Activated CD4-positive, alpha-beta memory T cell treated with anti-CD3 and anti-CD28 coated beads for 36 hours (primary cell): Measurements from ENCODE around the gene CFC1. TPM values are rescaled to one million over a fixed set of nuclear protein-coding genes. Genes with fewer than 3 reads are reported as not detected.
"Not testable (repeated sequence)": the region's sequence is repeated elsewhere in the genome, so short reads cannot be mapped to it uniquely, and the experiment has no call there.

Experiments
- CTCF ChIA-PET: fragments of 350-600 bp; sonication (Branson Sonifier 250); formaldehyde crosslinking; loops from one replicate; lab custom pipeline; 2021; ENCODE audit warnings: antibody characterized with exemption, inconsistent platforms; lab: Charles Lee
- POLR2A ChIA-PET: fragments of 350-600 bp; sonication (Branson Sonifier 250); formaldehyde crosslinking; loops from one replicate; lab custom pipeline; 2021; ENCODE audit warnings: antibody characterized with exemption; lab: Charles Lee
- DNase-seq: peaks from one replicate; pipeline ENCODE4 v3.0.0-alpha.2; 2020
- H3K27ac Mint-ChIP-seq: one replicate; pipeline ENCODE4 v1.8.0; 2021; ENCODE audit warnings: mixed read lengths
- H3K27me3 Mint-ChIP-seq: one replicate; pipeline ENCODE4 v1.8.0; 2021; ENCODE audit warnings: mixed read lengths
- H3K36me3 Mint-ChIP-seq: one replicate; pipeline ENCODE4 v1.8.0; 2021; ENCODE audit warnings: mixed read lengths
- H3K4me1 Mint-ChIP-seq: one replicate; pipeline ENCODE4 v1.8.0; 2021; ENCODE audit warnings: low read depth, mixed read lengths
- H3K4me3 Mint-ChIP-seq: one replicate; pipeline ENCODE4 v1.8.0; 2021; ENCODE audit warnings: mild to moderate bottlenecking, mixed read lengths
- H3K9me3 Mint-ChIP-seq: one replicate; pipeline ENCODE4 v1.8.0; 2021; ENCODE audit warnings: mixed read lengths
- intact Hi-C: fragments of 100-400 bp; cut with micrococcal nuclease; formaldehyde crosslinking; loops from one replicate; pipeline ENCODE4 v1.15.1; 2023
- total RNA-seq, 2 experiments: library from RNA; stranded (reverse); gene quantifications; one replicate each; pipeline ENCODE4 v1.2.3, GENCODE V29; 2021

CFC1 gene
- total RNA-seq, 2 experiments from 2014 or later, result not detected

DNA sequence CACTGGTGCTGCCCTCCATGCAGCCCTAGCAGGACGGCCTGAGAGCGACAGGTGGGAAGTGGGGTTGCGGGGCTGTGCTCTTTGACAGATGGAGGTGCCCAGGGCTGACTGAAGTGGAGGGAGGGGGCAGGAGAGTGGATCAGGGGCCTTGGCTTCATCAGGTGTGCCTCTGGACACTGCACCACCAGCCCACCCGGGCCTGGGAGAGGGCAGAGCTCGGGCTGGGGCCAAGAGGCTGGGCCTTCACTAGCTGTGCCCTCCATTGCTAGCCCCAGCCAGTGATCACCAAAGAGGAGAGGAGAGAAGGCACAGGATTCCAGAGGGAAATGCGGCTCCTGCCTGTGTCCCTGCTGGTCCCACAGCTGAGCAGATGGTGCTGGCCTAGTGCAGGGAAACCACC is 2.6 kb downstream of the CFC1 start:
- POLR2A ChIA-PET, intact Hi-C loops, DNase-seq, H3K27me3 Mint-ChIP-seq, H3K9me3 Mint-ChIP-seq, H3K4me1 Mint-ChIP-seq, CTCF ChIA-PET, H3K36me3 Mint-ChIP-seq, H3K27ac Mint-ChIP-seq, H3K4me3 Mint-ChIP-seq: not testable (repeated sequence)

DNA sequence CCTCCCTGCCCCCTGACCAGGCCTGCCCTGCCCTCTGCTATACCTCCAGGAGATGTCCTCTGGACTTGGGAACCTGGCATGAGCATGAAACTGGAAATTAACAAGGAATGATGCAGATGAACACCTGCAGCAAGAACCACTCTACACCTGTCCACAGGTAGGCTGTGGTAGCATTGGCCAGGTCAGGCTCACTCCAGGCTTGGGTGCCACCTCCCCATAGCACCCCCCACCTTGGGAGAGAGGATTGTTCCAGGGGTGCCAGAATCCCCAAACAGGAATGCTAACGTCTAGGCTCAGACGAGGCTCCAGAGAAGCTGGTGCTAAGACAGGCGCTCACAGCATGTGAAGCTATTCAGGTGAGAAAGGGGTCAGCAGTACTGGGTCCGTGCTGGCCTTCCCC is 5.4 kb downstream of the CFC1 start:
- H3K4me1 Mint-ChIP-seq, POLR2A ChIA-PET, H3K27me3 Mint-ChIP-seq, H3K36me3 Mint-ChIP-seq, H3K4me3 Mint-ChIP-seq, H3K27ac Mint-ChIP-seq, CTCF ChIA-PET, DNase-seq, intact Hi-C loops, H3K9me3 Mint-ChIP-seq: not testable (repeated sequence)

DNA sequence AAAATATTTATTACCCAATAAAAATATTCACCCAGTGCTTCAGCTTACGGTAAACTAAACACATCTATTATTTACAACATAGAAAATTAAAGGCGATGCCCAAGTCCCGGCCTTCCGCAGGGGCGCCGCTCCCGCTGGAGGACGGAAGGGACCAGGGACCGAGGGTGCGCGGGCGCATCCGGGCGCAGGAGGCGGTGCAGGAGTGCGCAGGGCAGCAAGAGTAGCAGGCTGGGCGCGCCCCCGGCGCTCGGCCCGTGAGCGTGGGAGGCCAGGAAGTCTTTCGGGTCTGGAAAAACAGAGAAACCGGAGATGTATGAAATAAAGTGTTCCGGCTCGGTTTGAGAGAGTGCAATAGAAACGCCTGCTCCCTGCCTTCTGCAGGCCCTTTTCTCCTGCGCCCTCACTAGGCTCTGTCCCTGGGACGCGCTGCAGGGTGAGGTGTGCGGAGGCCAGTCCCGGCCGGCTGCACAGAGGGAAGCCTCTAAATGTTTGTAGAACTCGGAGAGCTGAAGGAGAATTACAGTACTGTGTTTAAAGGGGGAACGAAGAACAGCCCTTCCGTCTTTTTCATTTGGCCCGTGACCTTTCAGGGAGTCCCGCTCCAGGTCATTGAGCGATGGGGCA is 6.5 kb downstream of the CFC1 start:
- CTCF ChIA-PET, H3K4me3 Mint-ChIP-seq, H3K4me1 Mint-ChIP-seq, POLR2A ChIA-PET, intact Hi-C loops, H3K9me3 Mint-ChIP-seq, H3K27ac Mint-ChIP-seq, H3K36me3 Mint-ChIP-seq, DNase-seq, H3K27me3 Mint-ChIP-seq: not testable (repeated sequence)

DNA sequence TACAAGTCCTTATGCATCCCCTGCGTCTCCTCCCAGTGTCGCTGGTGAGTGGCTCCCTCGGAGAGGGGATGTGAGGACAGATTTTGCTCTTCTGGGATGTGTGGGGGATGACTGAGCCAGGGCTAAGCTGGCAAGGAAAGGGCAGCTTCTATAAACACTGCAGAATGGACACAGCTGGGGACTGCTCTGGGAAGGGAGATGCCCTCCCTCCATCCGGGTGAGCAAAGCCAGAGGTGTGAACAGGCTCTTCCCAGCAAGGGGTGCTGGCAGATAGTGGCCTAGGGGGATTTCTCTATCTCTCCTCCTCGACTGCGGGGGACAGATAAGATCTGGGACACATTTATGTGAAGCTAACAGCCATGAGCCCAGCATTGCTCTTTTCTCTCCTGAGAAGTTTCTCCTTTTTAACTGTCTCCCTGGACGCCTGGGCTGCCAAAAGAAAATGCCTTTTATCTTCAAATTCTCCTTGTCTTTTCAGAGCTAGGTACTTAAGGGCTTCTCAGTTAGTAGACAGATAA is 8.5 kb downstream of the CFC1 start:
- H3K9me3 Mint-ChIP-seq, H3K27ac Mint-ChIP-seq, POLR2A ChIA-PET, H3K4me3 Mint-ChIP-seq, DNase-seq, intact Hi-C loops, H3K27me3 Mint-ChIP-seq, CTCF ChIA-PET, H3K36me3 Mint-ChIP-seq, H3K4me1 Mint-ChIP-seq: not testable (repeated sequence)

DNA sequence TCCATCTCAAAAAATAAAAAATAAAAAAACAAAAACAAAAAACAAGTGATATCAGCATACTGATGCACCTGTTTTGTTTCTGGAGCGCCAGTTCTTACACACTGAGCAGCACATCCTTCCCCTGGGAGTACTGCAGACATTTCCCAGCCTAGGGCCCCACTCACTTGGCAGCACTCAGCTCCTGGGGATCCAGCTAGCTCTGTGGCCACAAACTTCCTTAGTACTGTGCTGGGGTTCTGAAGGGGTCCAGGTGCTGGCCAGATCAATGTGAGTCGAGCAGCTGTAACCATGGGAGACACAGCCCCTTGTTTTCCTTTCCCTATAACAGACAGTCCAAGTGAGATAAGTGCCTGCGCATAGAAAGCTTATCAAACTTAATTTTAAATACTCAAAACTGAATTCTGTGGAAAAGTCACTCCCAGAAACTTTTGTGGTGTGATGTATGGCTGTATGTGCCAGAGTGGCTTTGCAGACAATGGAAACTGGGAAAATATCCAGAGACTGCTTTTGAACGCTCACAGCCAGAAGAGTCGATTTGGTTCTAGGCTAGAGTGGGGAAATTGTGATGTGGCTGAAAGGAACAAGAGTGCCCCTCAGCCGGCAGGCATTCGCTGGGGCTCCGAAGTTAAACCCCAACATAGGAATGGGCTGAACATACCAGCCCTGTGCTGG is 9.1 kb downstream of the CFC1 start:
- H3K4me1 Mint-ChIP-seq, CTCF ChIA-PET, H3K9me3 Mint-ChIP-seq, H3K4me3 Mint-ChIP-seq, H3K27ac Mint-ChIP-seq, DNase-seq, POLR2A ChIA-PET, H3K36me3 Mint-ChIP-seq, intact Hi-C loops, H3K27me3 Mint-ChIP-seq: not testable (repeated sequence)

DNA sequence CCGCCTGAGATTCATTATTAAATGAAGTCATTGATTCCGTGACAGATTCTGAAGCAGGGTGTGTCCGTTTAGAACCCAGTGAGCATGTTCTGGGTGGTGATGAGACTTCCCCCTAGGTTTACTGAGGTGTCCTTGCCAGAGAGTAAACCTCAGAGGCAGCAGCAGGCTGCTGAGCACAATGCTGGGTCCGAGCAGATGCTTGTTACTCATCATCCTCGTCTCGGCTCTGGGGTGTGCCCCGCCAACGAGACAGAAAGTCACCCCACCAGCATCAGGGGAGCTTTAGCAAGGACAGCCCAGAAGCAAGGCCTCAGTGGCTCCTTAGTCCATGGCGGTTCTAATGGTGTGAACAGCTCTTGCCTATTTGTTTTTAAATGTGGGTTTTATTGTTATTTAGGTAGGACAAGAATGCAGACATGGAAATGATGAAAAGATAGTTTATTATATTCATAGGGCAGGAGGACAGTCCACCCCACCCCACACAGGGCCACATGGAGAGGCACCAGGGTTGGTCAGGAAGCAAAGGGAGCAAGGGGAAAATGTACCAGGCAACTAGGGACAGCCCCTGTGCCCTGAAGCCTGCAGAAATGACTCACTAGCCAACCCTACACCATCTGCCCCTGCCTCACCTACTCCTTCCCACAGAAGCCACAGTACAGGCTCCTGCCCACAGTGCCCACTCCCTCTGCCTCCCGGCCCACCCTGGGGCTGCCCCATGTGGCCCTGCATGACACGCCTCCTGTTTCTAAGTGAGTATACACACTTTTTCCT is 10.5 kb downstream of the CFC1 start:
- H3K4me3 Mint-ChIP-seq, H3K36me3 Mint-ChIP-seq, CTCF ChIA-PET, POLR2A ChIA-PET, H3K27me3 Mint-ChIP-seq, H3K4me1 Mint-ChIP-seq, H3K9me3 Mint-ChIP-seq, H3K27ac Mint-ChIP-seq, intact Hi-C loops: not testable (repeated sequence)
- DNase-seq, result peak; percentile 41

DNA sequence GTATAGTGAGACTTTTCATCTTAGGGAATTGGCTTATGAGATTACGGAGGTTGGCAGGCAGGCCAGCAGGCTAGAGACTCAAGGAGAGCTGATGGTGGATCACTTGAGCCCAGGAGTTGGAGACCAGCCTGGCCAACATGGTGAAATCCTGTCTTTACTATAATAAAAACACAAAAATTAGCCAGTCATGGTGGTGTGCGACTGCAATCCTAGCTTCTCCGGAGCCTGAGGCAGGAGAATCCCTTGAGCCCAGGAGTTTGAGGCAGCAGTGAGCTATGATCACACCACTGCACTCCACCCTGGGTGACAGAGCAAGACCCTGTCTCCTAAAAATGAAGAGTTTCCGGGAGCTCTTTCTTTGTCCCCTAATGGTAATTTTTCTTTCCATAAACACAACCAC is 14.6 kb downstream of the CFC1 start:
- H3K4me1 Mint-ChIP-seq, H3K27me3 Mint-ChIP-seq, H3K4me3 Mint-ChIP-seq, H3K9me3 Mint-ChIP-seq, CTCF ChIA-PET, intact Hi-C loops, DNase-seq, POLR2A ChIA-PET, H3K36me3 Mint-ChIP-seq, H3K27ac Mint-ChIP-seq: not testable (repeated sequence)

DNA sequence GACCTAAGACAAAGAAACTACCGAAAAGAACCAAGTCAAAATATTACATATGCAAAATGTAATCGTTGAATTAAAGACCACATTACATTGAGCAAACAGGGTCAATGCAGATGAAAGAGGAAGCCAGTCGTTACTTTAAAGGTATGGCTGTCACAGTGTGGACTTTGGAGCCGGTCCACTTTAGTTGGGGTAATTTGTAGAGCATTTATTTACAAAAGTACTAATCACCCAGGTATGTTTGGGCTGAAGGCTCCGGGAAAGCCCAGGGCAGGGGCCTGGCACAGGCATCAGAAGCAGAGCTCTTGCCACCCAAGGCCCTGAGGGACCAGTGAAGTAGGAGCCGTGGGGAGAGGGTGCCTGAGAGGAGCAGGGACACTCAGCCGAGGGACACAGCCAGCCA is 15.8 kb downstream of the CFC1 start:
- H3K27ac Mint-ChIP-seq, DNase-seq, POLR2A ChIA-PET: not testable (repeated sequence)

DNA sequence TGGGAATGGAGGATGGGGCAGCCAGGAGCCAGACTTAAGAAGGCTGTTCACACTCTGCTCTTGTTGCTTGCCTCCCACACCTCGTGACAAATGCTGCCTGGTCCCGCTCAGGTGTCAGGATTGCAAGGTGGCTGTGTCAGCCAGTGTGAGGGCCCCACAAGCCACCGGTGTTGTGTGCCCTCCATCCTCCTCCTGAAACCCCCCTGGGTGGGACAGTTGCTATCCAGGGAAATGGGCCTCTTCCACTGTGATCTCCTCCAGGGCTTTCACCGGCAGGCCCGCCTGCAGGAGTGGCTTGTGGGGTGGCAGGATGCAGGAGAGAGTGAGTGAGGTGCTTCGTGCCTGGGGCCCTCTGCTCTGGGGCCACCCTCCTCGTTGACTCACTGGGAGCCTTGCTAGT is 16.4 kb downstream of the CFC1 start:
- H3K4me1 Mint-ChIP-seq, H3K27me3 Mint-ChIP-seq, POLR2A ChIA-PET, intact Hi-C loops, H3K4me3 Mint-ChIP-seq, H3K9me3 Mint-ChIP-seq, H3K27ac Mint-ChIP-seq, DNase-seq, CTCF ChIA-PET, H3K36me3 Mint-ChIP-seq: not testable (repeated sequence)

More for the DNA sequence above, 15.8 kb downstream of the CFC1 start:
- H3K9me3 Mint-ChIP-seq, H3K4me3 Mint-ChIP-seq, H3K36me3 Mint-ChIP-seq, intact Hi-C loops, H3K4me1 Mint-ChIP-seq, CTCF ChIA-PET, H3K27me3 Mint-ChIP-seq: not testable (repeated sequence)

DNA sequence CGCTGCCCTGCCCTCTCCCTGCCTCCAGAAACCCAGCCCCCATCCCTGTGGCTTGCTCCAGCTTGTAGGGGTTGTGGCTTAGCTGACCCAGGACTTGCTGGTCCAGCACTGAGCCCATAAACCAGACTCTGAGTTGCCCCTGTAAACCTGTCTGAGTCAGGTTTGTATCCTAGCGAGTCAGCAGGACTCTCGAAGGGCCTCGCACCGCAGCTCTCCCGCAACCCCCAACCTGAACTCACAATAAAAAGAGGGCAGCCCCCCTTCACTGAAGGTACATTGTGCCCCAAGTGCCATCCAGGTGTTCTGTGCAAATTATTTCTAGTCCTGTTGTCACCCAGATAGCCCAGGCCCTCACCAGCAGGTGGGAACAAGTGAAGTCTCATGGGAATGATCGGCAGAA is 17.9 kb downstream of the CFC1 start:
- H3K27me3 Mint-ChIP-seq, H3K9me3 Mint-ChIP-seq, intact Hi-C loops, POLR2A ChIA-PET, CTCF ChIA-PET, H3K36me3 Mint-ChIP-seq, H3K4me1 Mint-ChIP-seq, DNase-seq, H3K4me3 Mint-ChIP-seq, H3K27ac Mint-ChIP-seq: not testable (repeated sequence)

DNA sequence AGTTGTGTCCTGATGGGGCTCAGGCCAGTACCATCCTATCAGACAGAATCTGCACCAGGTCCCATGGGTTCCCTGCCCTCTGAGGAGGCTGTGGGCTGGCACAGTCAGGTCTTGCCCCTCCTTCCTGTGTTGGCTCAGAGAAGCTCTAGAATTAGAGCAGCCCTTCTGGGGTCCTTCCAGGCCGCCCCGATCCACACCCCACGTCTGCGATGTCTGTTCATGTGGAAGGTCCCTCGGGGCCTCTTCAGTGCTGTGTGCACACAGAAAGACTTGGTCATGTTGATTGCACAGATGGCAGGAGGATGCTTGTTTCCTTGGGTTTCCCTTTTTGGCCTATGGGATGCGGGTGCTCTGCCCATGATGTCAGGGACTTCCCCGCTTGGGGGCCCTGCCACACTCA is 20.3 kb downstream of the CFC1 start:
- H3K27me3 Mint-ChIP-seq, DNase-seq, POLR2A ChIA-PET, H3K9me3 Mint-ChIP-seq, CTCF ChIA-PET, H3K4me1 Mint-ChIP-seq, H3K4me3 Mint-ChIP-seq, H3K36me3 Mint-ChIP-seq, intact Hi-C loops, H3K27ac Mint-ChIP-seq: not testable (repeated sequence)

DNA sequence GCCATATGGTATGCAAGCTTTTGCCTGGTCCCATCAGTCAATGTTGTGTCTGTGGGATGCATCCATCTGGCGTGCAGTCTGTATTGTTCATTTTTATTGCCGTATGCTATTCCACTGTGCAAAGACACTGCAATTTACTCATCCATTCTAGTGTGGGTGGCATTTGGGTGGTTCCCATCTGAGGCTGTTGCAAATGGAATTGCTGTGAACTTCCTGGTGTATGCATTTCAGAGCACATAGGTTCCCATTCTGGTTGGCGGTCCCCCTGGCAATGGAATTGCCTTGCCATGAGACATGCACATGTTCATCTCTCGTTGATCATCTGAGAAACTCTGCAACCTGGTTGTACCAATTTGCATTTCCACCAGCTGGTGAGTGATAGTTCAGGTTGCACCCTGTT is 21.8 kb downstream of the CFC1 start:
- H3K4me1 Mint-ChIP-seq, intact Hi-C loops, H3K27me3 Mint-ChIP-seq, H3K27ac Mint-ChIP-seq, CTCF ChIA-PET, H3K9me3 Mint-ChIP-seq, POLR2A ChIA-PET, H3K36me3 Mint-ChIP-seq, DNase-seq, H3K4me3 Mint-ChIP-seq: not testable (repeated sequence)
